Stimulated activated CD4-positive, alpha-beta T cell treated with anti-CD3 and anti-CD28 coated beads, Interleukin-1b, Interleukin-23, amount 100 ng/mL, for 4 hours (primary cell): ENCODE data around the gene MVB12B.

ENCODE experiments used
- DNase-seq, 2 donors: peaks; one replicate each; pipeline ENCODE4 v3.0.0-alpha.2; 2020; ENCODE audit warnings: low read depth in 2 of 2

MVB12B gene

GRCh38 chr9:126490871-126491567, 164.4 kb downstream of the MVB12B start:
- DNase-seq, result peak in 1 of 2 donors; percentile 68

DNA sequence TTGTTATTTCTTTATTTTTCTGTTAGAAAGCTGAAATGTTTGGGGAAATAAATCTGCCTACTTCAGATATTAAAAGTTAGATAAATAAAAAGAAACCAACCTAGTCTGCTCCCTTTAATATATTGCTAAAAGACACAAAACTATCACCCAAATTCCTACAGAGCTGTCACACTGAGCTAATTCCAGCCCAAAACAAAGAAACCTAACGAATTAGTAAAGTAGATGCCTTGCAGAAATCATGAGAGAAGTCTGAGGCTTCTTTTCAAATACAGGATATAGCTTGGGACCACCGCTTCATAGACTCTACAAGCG, 164.9 kb downstream of the MVB12B start:
- DNase-seq, result no peak

DNA sequence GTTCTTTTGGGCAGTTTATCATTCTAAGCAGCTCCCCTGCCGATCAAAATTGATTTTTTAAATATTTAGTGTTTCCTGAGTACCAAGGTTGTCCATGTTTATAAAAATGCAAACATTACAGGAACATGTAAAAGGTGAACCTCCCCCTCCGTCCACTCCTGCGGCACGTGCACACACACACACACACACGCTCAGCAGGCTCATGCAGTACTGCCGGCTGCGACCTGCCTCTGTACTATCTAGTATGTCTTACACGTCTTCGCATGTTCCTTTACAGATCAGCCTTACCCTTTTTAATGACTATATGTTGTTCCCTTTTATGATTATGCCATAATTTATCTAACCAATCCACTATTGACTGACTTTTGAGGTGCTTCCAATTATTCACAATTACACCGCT, 165.3 kb downstream of the MVB12B start:
- DNase-seq, result no peak

DNA sequence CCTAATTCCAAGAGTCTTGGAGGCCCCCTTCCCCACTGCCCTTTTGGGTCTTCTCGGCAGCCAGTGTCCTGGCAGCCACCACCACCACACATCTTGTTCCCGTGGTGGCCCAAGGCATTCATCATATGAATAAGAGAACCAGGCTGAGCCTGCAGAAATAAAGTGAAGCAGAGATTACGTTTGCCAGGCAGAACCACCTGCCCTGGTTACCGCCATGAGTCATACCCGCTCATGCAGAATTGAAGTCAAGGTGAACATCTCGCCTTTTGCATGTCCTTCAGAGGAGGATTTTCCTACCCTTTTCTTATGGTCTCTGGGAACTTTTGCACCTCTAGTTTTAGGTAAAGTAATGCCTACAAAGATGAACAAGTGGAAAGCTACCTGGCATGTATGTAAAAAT, 167.6 kb downstream of the MVB12B start:
- no peak for DNase-seq

DNA sequence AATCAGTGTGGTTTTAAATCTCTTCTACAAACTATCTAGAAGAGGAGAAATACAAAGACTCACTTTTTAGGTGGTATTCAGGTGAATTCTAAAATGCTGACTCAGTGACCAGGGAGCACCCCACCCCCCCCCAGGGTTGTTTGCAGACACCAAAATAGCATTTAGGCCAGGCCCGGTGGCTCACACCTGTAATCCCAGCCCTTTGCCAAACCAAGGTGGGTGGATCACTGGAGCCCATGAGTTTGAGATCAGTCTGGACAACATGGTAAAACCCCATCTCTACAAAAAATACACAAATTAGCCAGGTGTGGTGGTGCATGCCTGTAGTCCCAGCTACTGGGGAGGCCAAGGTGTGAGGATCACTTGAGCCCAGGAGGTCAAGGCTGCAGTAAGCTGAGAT, 168.1 kb downstream of the MVB12B start:
- DNase-seq, result no peak

- DNase-seq, result no peak
Measured at GRCh38 chr9:126495411-126496180, 169.0 kb downstream of the MVB12B start.

GRCh38 chr9:126496181-126496576, 169.6 kb downstream of the MVB12B start:
- DNase-seq, result no peak

DNA sequence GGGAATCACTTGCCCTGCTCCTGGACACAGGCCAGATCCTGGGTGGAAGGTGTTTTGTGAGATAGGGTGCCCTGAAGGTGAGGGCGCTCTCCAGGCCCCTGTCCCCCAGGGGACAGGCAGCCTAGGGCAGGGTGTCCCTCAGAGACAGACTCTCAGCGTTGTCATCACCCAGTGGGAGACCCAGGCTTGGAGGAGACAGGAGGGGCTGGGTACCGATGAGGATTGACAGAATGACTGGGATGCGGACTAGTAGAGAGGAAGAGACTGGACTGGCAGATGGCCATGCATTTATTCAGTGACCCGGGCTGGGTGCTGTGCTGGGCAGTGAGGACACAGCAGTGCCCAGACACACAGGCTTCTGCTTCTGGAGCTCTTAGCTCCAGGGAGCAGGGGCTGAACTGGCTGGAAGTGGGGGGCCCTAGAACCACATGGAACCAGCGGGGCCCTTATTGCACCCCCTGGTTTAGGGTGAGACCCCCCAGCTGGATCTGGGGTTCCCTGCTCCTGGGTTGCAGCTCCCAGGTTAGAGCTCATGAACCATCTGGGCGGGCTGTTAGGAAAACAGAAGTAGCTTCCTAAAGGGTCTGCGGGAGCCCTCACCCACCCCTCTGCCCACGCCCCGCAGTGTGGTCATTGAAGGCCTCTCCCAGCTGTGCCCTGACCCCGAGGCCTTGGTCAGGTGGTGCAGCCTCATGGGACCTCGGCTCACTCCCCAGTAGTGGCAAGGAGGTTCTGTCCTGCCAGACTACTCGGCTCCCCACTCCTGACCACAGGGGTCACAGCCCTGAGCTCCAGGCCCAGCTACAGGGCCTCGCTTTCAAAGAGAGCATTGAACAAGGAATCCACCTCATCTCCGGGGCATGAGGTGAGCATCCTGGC, 170.4 kb downstream of the MVB12B start:
- DNase-seq, result no peak

DNA sequence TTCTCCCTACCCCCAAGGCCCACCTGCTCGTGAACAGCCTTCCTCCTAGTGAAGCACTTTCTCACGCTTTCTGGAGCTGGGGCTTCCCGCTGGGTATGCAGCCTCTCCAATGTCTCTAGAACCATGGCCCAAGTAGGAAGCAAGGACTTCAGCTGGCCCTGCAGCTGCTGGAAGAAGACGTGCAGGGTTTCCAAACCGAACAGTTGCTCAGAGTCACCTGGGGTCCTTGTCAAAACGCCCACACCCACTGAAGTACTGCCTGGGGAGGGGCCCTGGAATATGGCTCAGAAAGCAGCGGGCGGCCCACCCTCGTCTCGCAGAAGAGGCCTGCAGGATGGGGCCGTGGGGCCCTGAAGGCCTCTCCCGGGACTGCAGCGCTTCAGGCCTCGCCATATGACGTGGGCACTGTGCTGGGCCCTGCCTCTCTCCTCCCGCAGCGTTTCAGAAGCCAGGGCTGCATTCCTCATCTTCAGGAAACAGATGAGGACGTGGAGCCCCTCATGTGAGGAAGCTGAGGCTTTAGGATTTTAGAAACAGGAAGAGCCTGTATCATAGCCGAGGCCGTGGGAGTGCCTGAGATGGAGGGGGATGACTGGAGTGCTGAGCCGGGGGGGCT, 171.1 kb downstream of the MVB12B start:
- no peak for DNase-seq

DNA sequence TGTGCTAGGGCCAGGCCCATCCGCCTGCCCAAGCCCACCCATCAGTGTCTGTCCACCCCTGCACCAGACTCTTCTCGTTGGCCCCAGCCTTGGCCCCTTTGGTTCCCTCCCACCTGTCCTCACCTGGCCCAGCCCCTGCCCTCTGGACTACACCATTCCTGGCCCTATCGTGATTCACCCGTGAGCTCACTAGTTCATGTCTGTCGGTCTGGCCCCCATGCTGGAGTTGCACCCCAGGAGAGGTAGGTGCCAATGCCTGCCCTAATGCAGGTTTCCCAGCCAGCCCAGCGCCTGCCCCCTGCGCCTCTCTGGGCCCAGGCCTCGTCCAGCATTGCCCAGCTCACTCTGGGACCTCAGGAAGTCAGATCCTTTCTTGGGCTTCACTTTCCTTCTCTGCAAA, 171.7 kb downstream of the MVB12B start:
- DNase-seq, result no peak

GRCh38 chr9:126499005-126499910, 172.6 kb downstream of the MVB12B start:
- peak; percentile 32 to 38 for DNase-seq

GRCh38 chr9:126499911-126500599, 173.4 kb downstream of the MVB12B start:
- DNase-seq, result no peak

DNA sequence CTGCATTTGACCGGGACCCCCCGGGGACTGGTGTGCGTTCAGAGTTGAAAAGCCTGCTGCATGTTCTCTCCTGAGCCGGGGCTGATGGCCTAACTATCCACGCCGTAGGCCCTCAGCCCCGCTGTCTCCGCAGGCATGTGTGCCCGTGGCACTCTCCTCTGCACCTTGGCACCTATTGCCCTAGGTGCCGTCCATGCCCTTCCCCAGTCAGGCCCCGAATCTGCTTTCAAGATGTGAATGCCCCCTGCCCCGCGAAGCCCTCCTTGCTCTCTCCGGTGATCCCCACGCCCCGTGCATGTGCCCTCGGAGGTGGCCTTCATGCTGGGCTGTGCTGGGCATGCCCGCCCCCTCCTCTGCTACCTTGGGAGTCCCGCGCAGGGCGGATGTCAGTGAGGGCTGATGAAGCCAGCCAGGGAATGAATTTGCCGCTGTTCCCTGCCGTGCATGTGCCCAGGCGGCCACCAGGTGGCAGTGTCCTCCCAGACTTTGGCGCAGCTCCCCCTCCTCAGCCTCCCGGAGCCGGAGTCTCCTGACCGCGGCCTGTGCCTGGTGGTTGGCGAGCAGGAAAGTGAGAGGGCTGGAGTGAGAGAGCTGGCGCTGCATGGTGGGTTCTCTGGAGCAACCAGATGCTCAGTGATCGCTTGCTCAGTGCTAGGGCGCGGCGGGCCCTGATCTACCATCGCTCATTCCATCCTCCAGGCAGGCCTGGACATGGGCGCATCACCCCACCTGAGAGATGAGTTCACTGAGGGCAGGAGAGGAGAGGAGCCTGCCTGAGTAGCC, 174.2 kb downstream of the MVB12B start:
- peak; percentile 53 to 61 for DNase-seq

- DNase-seq, result no peak
Measured at GRCh38 chr9:126501383-126502331, 175.0 kb downstream of the MVB12B start.

- DNase-seq, result no peak
Measured at GRCh38 chr9:126502417-126503332, 176.0 kb downstream of the MVB12B start.

DNA sequence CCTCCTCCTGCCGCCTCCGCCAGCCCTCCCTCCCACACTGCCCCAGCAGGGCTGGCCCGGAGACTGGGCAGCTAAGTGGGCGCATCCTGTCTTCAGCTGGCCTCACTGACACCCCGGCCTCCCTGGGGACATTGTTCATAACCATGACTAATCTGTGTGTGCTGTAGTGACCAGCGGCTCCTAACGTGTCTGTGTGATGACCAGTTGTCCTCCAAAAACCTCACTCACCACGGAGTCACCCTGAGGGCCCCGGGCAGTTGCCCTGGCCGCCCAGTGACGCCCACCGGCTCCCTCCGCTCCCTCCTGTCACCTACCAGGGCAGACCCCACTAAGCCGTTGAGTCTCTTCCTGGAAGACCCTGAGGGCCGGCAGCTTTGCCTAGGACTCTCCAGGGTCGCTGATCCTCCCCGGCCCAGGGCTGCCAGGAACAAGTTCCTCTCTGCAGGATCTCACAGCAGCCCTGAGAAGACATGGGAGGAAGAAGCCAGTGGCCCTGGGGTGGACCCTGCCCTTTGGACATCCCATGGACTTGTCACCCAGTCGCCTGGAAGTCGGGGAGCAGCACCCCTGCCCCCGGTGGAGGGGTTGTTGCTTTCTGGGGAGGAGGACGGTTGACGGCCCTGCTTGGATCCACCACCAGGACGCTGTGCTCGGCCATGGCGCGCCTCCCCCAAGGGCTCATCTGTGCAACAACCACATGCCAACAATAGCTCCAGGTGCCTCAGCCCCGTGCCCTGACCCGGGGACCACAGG, 176.9 kb downstream of the MVB12B start:
- DNase-seq, result no peak
